HepG2 (cell line): Measurements from ENCODE around the gene PSMD1. TPM values are rescaled to one million over a fixed set of nuclear protein-coding genes. Genes with fewer than 3 reads are reported as not detected.

Experiments
- CENPX ChIP-seq: sonication (generic); formaldehyde crosslinking; IDR thresholded peaks from 2 replicates; pipeline ENCODE4 v1.9.0; 2021; ENCODE audit warnings: mild to moderate bottlenecking, missing genetic modification reagents, moderate library complexity
- DDIT3 ChIP-seq: sonication (generic); formaldehyde crosslinking; IDR thresholded peaks from 2 replicates; pipeline ENCODE4 v1.4.0; 2020; ENCODE audit warnings: mild to moderate bottlenecking, missing genetic modification reagents
- HDAC6 ChIP-seq: fragments of 200-600 bp; sonication (generic); IDR thresholded peaks from 2 replicates; pipeline ENCODE4 v1.7.0; 2017; ENCODE audit warnings: mild to moderate bottlenecking, antibody characterized with exemption, low read length, low read depth
- MLLT10 ChIP-seq: sonication (generic); formaldehyde crosslinking; IDR thresholded peaks from 2 replicates; pipeline ENCODE4 v1.4.0; 2020; ENCODE audit warnings: missing genetic modification reagents
- REXO4 ChIP-seq: sonication (generic); formaldehyde crosslinking; IDR thresholded peaks from 2 replicates; pipeline ENCODE4 v1.8.0; 2022; ENCODE audit warnings: missing genetic modification reagents, mild to moderate bottlenecking, borderline replicate concordance
- RFX3 ChIP-seq: IDR thresholded peaks from 2 replicates; pipeline ENCODE4 v1.6.1; 2016; ENCODE audit warnings: missing biosample characterization, missing genetic modification reagents
- RXRB ChIP-seq: IDR thresholded peaks from 2 replicates; pipeline ENCODE4 v1.6.1; 2016; ENCODE audit warnings: borderline replicate concordance, missing genetic modification reagents, missing compliant biosample characterization
- SP2 ChIP-seq: sonication (generic); formaldehyde crosslinking; IDR thresholded peaks from 2 replicates; pipeline ENCODE4 v1.5.1; 2020; ENCODE audit warnings: mild to moderate bottlenecking, missing genetic modification reagents
- TBX2 ChIP-seq: sonication (generic); formaldehyde crosslinking; IDR thresholded peaks from 2 replicates; pipeline ENCODE4 v1.5.0; 2020; ENCODE audit warnings: missing genetic modification reagents, mild to moderate bottlenecking, borderline replicate concordance
- XRCC5 ChIP-seq: fragments of 200-400 bp; formaldehyde crosslinking; optimal IDR thresholded peaks from 2 replicates; pipeline ENCODE3; 2017; ENCODE audit warnings: mild to moderate bottlenecking, low read length
- YEATS4 ChIP-seq: sonication (generic); formaldehyde crosslinking; IDR thresholded peaks from 2 replicates; pipeline ENCODE4 v1.4.0; 2020; ENCODE audit warnings: missing genetic modification reagents, borderline replicate concordance
- ZBTB33 ChIP-seq: sonication (generic); formaldehyde crosslinking; IDR thresholded peaks from 2 replicates; pipeline ENCODE4 v1.4.0; 2020; ENCODE audit warnings: missing genetic modification reagents
- ZFP36L1 ChIP-seq: sonication (generic); formaldehyde crosslinking; IDR thresholded peaks from 2 replicates; pipeline ENCODE4 v1.8.0; 2022; ENCODE audit warnings: mild to moderate bottlenecking, missing genetic modification reagents, moderate library complexity
- ZNF557 ChIP-seq: sonication (generic); formaldehyde crosslinking; IDR thresholded peaks from 2 replicates; pipeline ENCODE4 v1.4.0; 2020; ENCODE audit warnings: missing genetic modification reagents
- ZNF777 ChIP-seq: sonication (generic); formaldehyde crosslinking; IDR thresholded peaks from 2 replicates; pipeline ENCODE4 v1.4.0; 2020; ENCODE audit warnings: missing genetic modification reagents
- polyA plus RNA-seq, 8 experiments: library from polyadenylated mRNA; depleted of rRNA in 3 of 8; stranded (reverse) in 7 of 8; unstranded in 1 of 8; fragments of >200 nt; fragmentation: Illumina TruSeq in 4 of 8; extraction: Trizol in 4 of 8; gene quantifications; 2 replicates each; pipeline versions ENCODE4 v1.2.1 to v1.2.3, GENCODE V29; 2011 to 2016; ENCODE audit warnings: low read depth in 4 of 8, missing spikeins in 1 of 8, mixed read lengths in 1 of 8; ENCODE audit not compliant: insufficient read depth in 1 of 8
- total RNA-seq, 5 experiments: library from RNA; depleted of rRNA; stranded (reverse); fragments of >200 nt; fragmentation: Illumina TruSeq; extraction: Trizol; gene quantifications; 2 replicates each; pipeline ENCODE4 v1.2.3, GENCODE V29; 2016; ENCODE audit warnings: low read depth in 1 of 5
- TF ChIP-seq, protein P1 (sequence below): sonication (generic); formaldehyde crosslinking; IDR thresholded peaks from 2 replicates; pipeline ENCODE4 v1.5.1; 2020; ENCODE audit warnings: mild to moderate bottlenecking, missing genetic modification reagents, moderate library complexity
- TF ChIP-seq, protein P2 (sequence below): sonication (generic); formaldehyde crosslinking; IDR thresholded peaks from 2 replicates; pipeline ENCODE4 v1.8.0; 2022; ENCODE audit warnings: missing genetic modification reagents, low read depth, mild to moderate bottlenecking, borderline replicate concordance

The PSMD1 gene
- total and polyA plus RNA-seq, 2 of the 13 experiments (the other 11 are each of a cell fraction or from before 2014, with no cell fraction given), result 136 to 191 TPM

- no peak for TF ChIP-seq ZBTB33 (CRISPR knock-in tag)
- no peak for TF ChIP-seq ZNF557 (CRISPR knock-in tag)
- TF ChIP-seq, protein P1, sequence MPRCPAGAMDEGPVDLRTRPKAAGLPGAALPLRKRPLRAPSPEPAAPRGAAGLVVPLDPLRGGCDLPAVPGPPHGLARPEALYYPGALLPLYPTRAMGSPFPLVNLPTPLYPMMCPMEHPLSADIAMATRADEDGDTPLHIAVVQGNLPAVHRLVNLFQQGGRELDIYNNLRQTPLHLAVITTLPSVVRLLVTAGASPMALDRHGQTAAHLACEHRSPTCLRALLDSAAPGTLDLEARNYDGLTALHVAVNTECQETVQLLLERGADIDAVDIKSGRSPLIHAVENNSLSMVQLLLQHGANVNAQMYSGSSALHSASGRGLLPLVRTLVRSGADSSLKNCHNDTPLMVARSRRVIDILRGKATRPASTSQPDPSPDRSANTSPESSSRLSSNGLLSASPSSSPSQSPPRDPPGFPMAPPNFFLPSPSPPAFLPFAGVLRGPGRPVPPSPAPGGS, result 0 out of 2 replicates have a peak, but pooled peaks have one; percentile 65
- no peak for TF ChIP-seq RFX3 (CRISPR knock-in tag)
- no peak for TF ChIP-seq MLLT10
- no peak for TF ChIP-seq RXRB (CRISPR knock-in tag)
- no peak for TF ChIP-seq ZNF777 (CRISPR knock-in tag)
- peak; percentile 32; the same call in 1 of the 2 replicates for TF ChIP-seq TBX2 (CRISPR knock-in tag)
- TF ChIP-seq XRCC5, result no peak
- no peak for TF ChIP-seq CENPX (CRISPR knock-in tag)
- TF ChIP-seq REXO4 (CRISPR knock-in tag), result no peak
- TF ChIP-seq DDIT3, result no peak
- TF ChIP-seq SP2 (CRISPR knock-in tag), result no peak
- TF ChIP-seq, protein P2, sequence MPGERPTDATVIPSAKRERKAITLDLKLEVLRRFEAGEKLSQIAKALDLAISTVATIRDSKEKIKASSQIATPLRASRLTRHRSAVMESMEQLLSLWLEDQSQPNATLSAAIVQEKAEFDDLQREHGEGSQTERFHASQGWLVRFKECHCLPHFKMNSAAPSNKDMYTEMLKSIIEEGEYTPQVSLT (CRISPR knock-in tag), result no peak
- TF ChIP-seq HDAC6, result no peak
- peak; percentile 15; the same call in 1 of the 2 replicates for TF ChIP-seq YEATS4 (CRISPR knock-in tag)
- TF ChIP-seq ZFP36L1 (CRISPR knock-in tag), result no peak
These were observed 23.2 kb upstream of the PSMD1 start (continued) for GRCh38 chr2:231033147-231034132.
